NCI-H2171 treated with DMSO at 0.1 percent for 48 hours (cell line): ENCODE results near the gene SLC35F4.
"Not testable (repeated sequence)": the region's sequence is repeated elsewhere in the genome, so short reads cannot be mapped to it uniquely, and the experiment has no call there.

ENCODE experiments used
- DNase-seq: peaks from one replicate; lab custom pipeline; 2025; lab: John Stamatoyannopoulos, UW

The SLC35F4 gene

DNA sequence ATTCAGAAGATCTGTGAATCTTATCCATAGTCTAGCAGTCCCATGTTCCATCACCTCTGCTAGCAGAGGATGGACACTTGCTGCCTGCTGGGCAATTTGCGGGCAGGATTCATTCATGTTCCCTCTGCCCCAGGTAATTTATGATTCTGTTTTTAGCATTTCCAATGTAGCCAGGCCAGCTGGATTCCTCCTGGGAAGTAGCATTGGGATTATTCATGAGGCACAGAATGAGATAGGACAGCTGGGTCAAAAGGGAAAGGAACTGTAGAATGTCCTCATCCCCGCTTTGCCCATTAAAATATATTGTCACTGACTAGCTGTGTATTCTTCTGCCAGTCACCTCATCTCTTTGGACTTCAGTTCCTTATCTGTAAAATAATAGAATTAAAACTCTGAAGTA, 68.7 kb downstream of the SLC35F4 start:
- no peak for DNase-seq

DNA sequence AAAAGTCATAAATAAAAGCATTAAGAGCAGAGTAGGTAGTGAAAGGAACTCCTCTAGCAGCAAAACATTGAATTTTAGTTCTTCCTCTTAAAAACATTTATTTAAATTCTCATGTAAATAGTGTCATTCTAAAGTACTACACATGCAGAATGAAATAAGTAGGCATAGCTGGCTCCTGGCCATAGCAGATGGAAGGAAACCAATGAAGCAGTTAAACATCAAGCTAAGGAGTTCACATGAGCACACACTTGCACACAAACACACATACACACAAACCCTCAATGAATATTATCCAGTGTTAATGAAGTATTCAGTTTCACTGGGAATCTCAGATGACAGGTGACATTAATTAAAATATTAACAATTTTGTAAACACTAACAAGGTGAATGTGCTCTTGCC, 69.3 kb downstream of the SLC35F4 start:
- peak; percentile 75 for DNase-seq

GRCh38 chr14:57785058-57785457, 80.8 kb downstream of the SLC35F4 start:
- DNase-seq, result no peak

DNA sequence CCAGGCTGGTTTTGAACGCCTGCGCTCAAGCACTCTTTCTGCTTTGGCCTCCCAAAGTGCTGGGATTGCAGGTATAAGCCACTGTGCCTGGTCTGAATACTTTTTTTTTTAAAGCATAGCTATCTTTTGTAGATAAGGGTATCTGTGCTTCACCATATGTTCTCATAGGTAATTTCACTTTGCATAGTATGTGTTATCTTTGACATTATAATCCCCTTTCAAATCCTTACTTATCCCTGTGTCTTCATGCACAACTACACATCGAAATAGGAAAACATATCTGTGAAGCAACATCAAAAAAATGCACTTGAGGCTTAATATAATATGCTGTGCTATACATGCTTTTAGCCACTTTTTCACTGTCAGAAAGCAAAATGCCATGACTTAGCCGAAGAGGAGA, 94.1 kb downstream of the SLC35F4 start:
- no peak for DNase-seq

DNA sequence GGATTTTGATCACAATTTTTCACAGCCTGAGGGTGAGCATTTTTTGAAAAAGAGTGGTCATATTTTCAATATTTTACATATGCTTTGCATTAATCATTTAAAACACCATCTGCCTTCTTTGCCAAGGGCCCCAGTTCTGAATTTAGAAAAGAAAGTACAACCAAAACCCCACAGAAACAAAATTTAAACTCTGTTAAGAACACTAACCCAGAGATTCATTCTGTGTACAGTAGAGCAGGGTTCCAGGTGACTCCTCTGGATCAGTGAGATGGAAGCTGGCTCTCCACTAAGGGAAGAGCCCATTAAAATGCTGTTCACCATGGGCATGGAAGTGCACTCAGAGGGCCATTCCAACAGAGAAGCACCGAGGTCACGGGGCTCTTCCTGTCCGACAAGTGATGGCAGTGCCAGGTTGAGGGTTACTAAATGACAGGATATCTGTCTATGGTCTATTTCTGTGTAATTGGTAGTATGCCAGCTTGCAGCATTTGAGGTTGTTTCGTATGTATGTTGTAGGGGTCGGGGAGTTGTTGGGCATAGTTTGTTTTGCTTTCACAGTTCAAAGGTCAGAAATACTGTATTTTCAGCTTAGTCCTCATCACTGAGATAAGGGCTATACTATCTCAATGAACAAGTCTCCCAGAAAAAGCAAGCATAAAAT, 95.9 kb downstream of the SLC35F4 start:
- no peak for DNase-seq

DNA sequence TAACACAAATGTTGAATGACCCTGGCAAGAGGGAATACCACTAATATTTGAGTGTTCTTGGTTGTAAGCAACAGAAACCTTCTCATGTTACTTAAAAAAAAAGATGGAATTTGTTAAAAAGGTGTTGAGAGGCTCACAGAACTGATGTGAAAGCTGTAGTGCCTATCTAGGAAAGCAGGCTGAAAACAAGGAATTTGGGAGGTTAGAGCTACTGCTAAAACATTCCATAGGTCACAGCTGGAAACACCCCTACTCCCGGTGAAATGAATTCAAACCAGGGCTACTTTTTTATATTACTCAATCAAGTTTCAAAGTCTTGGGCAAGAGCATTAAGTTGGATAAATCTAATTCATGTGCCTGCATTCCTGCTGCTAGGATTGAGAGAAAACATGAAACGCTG, 104.1 kb downstream of the SLC35F4 start:
- DNase-seq, result no peak

DNA sequence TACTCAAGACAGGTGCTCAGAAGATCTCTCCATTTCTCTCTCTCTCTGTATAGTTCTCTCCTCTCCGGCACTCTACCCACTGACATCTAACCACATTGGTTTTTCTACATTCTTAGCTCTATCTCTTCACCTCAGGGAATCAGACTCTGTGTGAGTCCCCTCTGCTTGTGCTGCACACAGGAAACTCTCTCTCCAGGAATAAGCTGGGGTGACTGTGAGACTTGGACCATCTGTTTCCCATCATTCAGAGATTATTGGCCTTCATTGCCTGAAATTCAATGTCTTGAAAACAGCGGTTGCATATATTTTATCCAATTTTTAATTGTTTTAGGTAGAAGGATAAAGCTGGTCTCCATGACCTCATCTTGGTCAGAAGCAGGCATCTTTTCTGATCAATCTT, 105.0 kb downstream of the SLC35F4 start:
- DNase-seq, result peak; percentile 53

GRCh38 chr14:57755018-57755521, 110.8 kb downstream of the SLC35F4 start:
- peak; percentile 87 for DNase-seq

DNA sequence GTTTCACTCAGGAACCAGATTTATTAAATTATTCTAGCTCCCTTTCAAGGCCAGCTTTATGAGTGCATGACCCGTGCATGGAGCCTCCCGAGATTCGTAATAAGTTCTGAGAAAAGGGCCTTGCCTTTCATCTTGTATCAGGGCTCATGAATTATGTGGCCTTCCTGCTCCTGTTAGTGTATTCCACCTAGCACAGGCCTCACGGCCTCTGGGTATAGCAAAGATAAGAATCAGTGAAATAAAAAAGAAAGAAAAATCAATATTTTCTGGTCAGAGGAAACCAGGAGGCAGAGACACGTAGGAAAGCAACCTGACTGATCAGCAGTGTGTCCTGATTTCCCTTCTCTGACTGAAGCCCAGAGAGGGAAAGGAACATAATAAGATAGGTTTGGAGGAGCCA, 111.4 kb downstream of the SLC35F4 start:
- no peak for DNase-seq

DNA sequence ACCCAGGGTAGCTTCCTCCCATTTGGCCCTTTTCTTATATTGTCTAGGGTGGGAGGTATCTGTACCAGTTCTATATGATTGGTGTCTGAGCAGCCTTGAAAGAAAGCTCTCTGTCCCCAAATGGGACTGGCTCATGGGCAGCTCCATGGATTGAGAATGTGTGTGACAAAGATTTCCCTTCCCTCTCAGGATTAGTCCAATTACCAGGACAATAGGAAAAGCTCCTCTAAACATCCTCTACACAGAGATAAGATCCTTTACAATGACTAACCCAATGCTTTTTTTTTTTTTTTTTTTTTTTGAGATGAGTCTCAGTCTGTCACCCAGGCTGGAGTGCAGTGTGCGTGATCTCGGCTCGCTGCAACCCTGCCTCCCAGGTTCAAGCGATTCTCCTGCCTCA, 112.1 kb downstream of the SLC35F4 start:
- no peak for DNase-seq

- not testable (repeated sequence) for DNase-seq
Observed at GRCh38 chr14:57752142-57752695, 113.7 kb downstream of the SLC35F4 start.

- DNase-seq, result no peak
Observed at GRCh38 chr14:57751400-57751799, 114.5 kb downstream of the SLC35F4 start.

DNA sequence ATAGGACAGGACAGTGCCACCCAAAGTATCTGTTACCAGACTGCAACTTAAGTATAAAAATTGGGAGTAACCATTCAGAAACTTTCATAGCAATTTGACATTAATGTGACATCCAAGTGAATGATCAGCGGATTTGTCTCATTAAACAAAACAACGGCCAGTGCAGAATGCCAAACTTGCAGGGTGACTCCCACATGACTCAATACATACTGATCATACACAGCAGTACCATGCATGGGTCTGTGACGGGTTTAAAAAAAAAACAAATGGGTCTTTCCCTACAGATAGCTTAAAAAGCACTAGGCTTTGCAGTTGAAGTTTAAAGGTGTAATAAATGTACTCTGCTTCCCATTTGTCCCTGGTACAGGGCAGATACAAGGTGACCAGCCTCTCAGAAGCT, 116.6 kb downstream of the SLC35F4 start:
- DNase-seq, result no peak

DNA sequence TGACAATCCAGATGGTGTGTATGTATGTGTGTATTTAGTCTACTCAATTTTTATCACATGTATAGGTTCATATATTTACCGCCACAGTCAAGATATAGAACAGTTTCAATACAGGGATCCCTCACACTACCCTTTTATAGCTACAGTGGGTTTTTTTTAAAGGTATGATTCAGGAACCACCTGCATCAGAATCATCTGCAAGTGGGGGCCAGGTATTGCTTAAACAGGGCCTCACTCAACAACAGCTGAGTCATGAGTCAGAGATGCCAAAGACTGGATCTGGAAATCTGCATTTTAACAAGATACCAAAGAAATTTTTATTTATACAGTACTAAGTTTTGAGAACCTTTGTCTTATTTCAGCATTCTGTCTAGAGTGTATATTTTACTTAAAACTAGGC, 117.6 kb downstream of the SLC35F4 start:
- no peak for DNase-seq

GRCh38 chr14:57747036-57747435, 118.9 kb downstream of the SLC35F4 start:
- DNase-seq, result no peak

DNA sequence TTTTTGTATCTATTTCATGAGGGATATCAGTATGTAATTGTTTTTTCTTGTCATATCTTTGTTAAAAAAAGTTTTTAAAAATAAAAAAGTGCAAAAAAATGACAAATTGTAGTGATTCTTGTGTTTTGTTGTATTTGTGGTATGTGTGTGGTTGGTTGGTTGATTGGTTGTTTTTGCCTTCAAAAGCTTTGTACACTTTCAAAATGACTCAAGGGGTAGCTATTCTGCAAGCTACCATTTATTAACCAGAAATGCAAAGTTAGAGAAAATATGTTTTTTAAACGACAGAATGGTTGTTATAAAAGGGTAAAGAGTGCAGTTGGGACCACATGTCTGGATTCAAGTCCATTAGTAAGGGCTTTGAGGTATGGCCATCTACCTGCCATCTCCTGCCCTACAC, 119.3 kb downstream of the SLC35F4 start:
- DNase-seq, result no peak

GRCh38 chr14:57739516-57739915, 126.4 kb downstream of the SLC35F4 start:
- no peak for DNase-seq

- no peak for DNase-seq
Observed at GRCh38 chr14:57737598-57737997, 128.3 kb downstream of the SLC35F4 start.

GRCh38 chr14:57736391-57736790, 129.5 kb downstream of the SLC35F4 start:
- DNase-seq, result no peak

DNA sequence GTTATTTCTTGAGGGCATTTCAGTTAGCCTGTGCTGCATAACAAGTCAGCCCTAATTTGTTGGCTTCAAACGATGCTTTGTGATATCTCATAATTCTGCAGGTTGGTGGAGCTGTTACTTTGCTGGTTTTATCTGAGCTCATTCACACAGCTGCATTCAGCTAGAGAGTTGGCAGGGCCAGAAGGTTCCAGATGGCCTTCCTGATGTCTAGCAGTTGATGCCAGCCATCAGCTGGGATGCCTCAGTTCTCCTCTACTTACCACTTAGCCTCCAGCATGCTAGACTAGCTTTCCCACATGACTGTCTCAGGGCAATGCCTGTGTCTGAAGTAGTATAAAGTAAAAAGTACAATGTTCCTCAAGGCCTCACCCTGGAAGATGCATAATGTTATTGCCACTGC, 130.6 kb downstream of the SLC35F4 start:
- peak; percentile 63 for DNase-seq

GRCh38 chr14:57732463-57733285, 133.2 kb downstream of the SLC35F4 start:
- peak; percentile 81 for DNase-seq

- DNase-seq, result no peak
Observed at GRCh38 chr14:57729208-57730187, 136.4 kb downstream of the SLC35F4 start.
